Activated CD4-positive, alpha-beta T cell treated with anti-CD3 and anti-CD28 coated beads, Interleukin-2, amount 50 U/mL, for 4 hours (primary cell): ENCODE results near the gene IQGAP1.

ENCODE experiments used
- DNase-seq, 2 experiments: peaks; one replicate each; pipeline ENCODE4 v3.0.0-alpha.2; 2020

The IQGAP1 gene

GRCh38 chr15:90540768-90541167 lies 152.7 kb downstream of the IQGAP1 start:
- DNase-seq, result no peak

GRCh38 chr15:90545095-90545494 lies 157.1 kb downstream of the IQGAP1 start:
- DNase-seq, result no peak

GRCh38 chr15:90547540-90547939 lies 159.5 kb downstream of the IQGAP1 start:
- no peak for DNase-seq

GRCh38 chr15:90550919-90551318 lies 162.9 kb downstream of the IQGAP1 start:
- no peak for DNase-seq
